ENCODE data around the gene RBM47.
"Not testable (repeated sequence)": the region's sequence is repeated elsewhere in the genome, so short reads cannot be mapped to it uniquely, and the experiment has no call there.

RBM47 gene

GRCh38 chr4:40441430-40441829 is 188.2 kb downstream of the RBM47 start:
- no peak for DNase-seq (ENCODE audit: low read depth in 3 of 3)

GRCh38 chr4:40439519-40439918 is 190.1 kb downstream of the RBM47 start:
- DNase-seq (ENCODE audit: low read depth in 3 of 3) = no peak

DNA sequence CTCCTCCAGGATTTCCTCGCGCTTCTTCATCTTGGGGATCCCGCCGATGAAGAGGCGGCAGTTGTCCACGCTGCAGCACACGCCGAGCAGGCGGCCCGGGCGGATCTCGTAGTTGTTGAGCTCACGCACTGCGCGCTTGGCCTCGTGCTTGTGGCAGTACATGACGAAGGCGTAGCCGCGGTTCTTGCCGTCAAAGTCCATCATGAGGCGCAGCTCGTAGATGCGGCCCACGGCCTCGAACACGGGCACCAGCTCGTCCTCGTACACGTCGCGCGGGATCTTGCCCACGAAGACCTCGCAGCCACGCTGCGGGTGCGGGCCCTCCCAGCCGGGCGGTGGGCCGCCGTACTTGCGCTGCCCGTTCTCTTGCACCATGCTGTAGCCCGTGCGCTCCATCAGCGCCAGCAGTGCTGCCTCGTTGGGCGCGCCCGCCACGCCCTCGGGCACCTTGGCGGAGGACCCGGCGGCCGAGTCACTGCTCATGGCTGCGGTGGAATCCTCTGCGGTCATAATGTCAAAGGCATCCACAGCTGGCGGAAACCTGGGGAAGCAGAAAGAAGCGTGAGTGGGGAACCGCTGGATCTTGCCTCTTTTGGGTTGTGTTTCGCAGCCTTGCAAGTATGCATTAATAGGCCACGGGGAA is 191.2 kb downstream of the RBM47 start:
- no peak for DNase-seq (ENCODE audit: low read depth in 3 of 3)

DNA sequence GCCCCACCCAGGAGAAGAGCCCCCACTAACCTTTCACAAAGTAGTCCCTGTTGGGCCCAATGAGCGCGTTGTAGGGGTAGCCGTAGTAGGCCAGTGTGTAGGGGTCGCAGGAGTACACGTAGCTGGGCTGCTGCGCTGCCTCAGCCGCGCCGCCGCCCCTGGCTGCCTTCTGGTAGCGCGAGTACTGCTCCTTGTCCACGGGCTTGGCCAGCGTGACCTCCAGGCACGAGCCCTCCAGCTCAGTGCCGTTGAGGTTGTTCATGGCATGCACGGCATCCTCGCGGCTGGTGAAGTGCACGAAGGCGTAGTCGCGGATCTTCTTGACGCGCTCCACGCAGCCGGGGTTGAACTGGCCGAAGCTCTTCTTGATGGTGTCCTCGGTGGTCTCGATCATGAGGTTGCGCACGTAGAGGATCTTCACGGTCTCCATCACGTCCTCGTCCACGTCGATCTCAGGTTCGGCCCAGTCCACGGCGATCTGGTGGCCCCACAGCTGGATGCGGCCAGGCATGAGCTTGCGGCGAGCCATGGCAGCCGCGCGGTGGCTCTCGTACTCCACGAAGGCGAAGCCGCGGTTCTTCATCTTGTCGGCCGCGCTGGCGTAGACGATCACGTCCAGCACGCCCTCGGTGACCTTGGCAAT is 191.8 kb downstream of the RBM47 start:
- no peak for DNase-seq (ENCODE audit: low read depth in 3 of 3)

DNA sequence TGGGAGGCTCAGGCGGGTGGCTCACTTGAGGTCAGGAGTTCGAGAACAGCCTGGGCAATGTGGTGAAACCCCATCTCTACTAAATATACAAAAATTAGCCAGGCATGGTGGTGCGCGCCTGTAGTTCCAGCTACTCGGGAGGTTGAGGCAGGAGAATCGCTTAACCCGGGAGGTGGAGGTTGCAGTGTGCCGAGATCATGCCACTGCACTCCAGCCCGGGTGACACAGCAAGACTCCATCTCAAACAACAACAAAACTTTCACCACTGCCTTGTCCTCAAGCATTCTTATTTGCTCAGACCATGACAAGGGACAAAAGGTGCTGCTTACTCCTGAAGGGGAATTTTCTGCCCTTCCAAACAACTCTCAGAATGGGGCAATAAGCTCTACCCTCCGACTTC is 194.4 kb downstream of the RBM47 start:
- not testable (repeated sequence) for DNase-seq (ENCODE audit: low read depth in 3 of 3)

DNA sequence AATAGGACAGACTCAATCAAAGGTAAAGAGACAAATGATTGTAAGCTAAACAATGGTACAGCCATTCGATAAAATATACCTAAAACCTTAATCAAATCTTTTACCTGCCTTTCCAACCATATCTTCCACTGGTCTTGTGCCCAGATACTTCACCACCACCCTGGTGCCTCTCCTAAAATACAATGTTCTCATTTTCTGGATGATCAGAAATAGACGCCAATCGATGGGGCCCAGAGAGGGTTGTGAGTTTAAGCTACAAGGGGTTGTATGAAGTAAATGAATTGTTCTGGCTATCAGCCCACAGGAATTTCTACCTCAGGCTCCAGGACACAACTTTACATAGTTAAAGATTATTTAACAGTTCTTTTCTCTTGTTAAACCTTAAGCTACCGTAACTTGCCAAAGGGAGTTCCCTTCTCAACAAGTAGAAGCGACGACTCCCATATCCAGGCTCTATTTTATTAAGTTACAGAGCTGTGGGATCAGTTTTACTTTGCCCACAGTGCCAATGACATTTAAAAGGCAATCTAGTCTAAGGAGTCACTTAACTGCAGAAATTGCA is 195.5 kb downstream of the RBM47 start:
- no peak for DNase-seq (ENCODE audit: low read depth in 3 of 3)

GRCh38 chr4:40432504-40432903 is 197.2 kb downstream of the RBM47 start:
- DNase-seq (ENCODE audit: low read depth in 3 of 3) = no peak

DNA sequence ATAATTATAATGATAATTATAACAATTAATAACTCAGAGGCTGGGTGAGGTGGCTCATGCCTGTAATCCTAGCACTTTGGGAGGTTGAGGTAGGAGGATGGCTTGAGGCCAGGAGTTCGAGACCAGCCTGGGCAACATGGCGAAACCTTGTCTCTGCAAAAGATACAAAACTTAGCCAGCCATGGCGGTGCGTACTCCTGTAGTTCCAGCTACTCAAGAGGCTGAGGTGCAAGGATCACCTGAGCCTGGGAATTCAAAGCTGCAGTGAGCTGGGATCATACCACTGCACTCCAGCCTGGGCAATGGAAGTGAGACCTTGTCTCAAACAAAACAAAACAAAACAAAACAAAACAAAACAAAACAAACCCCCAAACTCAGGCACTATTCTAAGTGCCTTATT is 201.8 kb downstream of the RBM47 start:
- DNase-seq (ENCODE audit: low read depth in 3 of 3) = not testable (repeated sequence)

DNA sequence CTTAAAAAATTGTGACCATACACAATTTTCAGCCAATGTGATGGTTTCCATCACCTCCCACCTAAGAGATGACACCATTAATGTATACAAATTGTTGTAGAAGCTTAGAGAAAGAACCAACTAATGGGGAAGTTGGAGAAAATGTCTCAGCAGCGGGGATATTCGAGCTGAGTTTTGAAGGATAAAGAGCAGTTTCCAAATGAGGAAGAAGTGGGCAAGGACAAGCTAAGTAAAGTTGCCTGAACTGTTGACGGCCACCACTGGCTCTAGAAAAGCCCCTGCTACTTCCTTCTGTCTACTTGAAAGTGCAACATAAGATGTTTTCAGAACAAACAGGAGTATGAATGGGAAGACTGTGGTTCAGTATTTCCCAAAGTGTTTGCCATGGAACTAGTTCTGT is 202.5 kb downstream of the RBM47 start:
- no peak for DNase-seq (ENCODE audit: low read depth in 3 of 3)

DNA sequence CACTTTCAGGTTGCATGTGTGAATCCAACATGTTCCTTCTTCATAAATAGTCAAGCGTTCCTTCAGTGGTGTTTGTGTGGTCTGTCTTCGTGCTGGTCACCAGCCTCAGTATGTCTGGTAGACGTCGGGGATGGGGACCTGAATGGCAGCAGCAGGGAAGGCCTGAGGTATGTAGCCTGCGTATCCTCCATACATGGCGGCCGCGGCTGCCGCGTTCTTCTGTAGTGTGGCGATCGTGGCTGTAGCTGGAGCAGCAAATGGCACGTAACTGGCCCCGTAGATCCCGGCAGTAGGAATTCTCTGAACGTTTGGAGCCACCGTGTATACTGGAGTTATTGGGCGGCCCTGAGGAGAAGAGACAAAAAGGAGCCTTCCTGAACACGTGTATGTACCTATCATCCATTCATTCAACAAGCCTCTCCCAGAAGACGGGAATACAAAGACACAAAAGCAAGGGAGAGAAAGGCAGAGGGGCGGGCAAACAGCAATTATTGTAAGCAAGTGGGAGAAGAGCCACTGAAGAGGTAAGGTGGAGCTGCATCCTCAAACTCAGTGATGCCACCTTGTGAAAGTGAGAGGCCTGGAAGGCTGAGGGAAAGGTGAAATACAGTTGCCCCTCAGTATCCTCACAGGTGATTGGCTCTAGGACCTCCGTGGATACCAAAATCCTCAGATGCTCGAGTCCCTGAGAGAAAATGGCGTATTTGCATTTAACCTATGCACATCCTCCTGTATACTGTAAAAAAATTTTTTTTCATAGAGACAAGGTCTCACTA is 203.7 kb downstream of the RBM47 start:
- no peak for DNase-seq (ENCODE audit: low read depth in 3 of 3)

DNA sequence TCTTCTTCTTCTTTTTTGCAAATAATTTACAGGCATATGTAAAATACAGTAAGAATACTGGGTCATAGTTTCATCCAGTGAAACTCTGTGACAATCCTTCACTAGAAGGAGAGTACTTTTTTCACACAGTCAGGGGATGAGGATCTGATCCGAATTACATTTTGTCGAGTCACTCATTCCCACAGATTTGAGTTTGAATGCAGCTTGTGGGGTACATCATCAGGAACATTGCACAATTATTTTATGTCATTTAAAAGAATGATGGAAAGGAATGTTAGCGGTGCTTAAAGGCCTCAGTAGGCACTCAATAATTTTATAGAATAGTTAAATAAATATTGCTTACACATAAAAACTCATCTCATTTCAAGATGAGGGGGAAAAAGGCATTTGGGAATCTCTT is 205.9 kb downstream of the RBM47 start:
- no peak for DNase-seq (ENCODE audit: low read depth in 3 of 3)

DNA sequence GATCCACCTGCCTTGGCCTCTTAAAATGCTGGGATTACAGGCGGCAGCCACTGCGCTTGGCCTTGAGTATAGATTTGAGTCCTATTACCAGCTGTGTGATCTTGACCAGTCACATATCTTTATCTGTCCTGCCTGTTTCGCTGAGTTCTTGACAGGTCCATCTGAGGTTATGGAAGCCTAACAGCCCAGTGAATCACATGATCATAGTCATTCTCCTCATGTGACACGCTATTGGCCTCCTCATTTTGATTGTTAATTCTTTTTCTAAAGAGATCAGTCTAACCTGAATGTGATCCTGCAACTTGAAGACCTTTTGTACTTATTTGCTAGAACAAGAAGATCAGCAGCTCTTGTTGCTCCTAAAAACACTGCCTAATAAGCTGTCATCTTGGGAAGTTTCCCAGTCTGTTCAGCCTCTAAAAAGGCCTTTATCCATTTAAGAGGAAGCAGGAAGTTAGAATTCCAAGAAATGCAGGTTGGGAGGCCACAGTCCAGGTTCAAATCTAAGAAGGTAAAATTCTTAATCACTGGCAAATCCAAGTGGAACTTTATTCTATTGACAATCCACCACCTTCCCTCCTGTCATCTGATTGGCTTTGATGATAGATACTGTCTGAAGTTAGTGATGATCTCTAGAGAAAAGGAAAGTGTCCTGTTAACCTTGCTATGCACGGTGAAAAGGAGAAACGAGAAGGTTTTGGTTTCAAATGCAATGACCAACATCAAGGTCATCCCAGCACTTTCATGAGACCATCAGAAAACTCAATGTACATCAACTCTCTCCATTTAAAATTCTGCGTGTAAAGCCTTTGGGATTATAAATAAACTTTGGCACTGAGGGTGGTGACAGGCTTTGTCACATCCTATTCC is 207.6 kb downstream of the RBM47 start:
- no peak for DNase-seq (ENCODE audit: low read depth in 3 of 3)

DNA sequence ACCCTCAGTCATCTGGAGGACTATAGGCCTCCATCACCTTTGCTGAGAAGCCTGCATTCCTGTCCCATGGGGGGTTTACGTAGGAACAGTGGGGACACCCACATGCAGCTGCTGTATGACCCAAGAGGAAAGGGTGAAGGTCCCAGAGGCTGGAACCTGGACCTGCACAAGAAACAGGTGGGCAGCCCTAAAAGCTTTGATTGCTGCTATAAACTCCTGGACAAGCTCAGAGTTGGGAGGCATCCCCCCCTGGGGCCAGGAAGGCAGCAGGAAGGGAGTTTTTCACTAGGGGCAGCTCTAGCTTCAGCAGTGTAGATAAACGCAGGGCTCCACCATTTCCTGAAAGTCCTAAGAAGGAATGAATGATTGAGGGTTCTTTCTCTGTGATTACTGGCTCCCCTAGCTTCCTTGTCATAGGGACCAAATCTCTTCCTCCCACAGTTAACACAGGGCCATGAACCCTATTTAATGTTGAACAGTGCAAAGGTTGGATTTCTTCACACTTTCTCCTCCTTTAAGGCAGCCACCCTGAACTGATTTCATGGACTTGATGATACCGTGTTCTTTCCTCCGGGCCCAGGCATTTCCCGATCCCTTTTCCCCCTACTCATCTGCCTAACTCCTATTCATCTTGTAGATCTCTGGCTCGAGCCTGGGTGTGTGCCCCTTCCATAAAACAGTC is 210.3 kb downstream of the RBM47 start:
- DNase-seq (ENCODE audit: low read depth in 3 of 3) = no peak

- DNase-seq (ENCODE audit: low read depth in 3 of 3) = no peak
These were observed 211.0 kb downstream of the RBM47 start for GRCh38 chr4:40418430-40419230.

GRCh38 chr4:40417941-40418340 is 211.7 kb downstream of the RBM47 start:
- no peak for DNase-seq (ENCODE audit: low read depth in 3 of 3)

GRCh38 chr4:40414673-40415072 is 215.0 kb downstream of the RBM47 start:
- DNase-seq (ENCODE audit: low read depth in 3 of 3) = no peak

GRCh38 chr4:40412866-40413795 is 216.5 kb downstream of the RBM47 start:
- no peak for DNase-seq (ENCODE audit: low read depth in 3 of 3)

DNA sequence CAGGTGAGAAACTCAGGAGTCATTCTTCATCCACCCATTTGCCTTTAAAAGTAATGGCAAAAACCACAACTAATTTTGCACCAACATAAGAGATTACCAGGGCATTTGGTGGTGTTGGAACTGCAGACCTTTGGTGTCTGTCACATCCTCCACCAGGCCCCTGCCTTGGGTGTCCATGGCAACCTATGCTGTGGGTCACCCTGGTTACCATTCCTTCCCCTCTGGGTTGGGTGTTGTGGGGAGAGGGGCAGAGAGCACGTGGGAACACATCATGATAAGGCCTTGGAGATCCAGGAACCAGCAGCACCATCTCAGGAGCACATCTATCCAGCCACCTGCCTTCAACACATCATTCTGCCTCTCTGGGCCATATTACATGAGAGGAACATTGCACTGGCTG is 217.3 kb downstream of the RBM47 start:
- DNase-seq (ENCODE audit: low read depth in 3 of 3) = no peak

DNA sequence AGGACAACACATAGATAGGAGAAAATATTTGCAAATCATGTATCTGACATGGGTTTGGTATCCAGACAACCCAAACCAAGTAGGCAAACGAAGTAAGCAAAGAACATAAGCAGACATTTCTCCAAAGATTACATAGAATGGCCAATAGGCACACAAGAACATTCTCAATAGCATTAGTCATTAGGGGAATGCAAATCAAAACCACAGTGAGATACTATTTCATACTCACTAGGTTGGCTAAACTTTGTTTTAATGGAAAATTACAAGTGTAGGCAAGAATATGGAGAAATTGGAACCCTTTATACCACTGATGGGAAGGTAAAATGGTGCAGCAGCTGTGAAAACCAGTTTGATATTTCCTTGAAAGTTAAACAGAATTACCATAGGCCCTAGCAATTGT is 219.8 kb downstream of the RBM47 start:
- DNase-seq (ENCODE audit: low read depth in 3 of 3) = no peak

All from stimulated activated CD4-positive, alpha-beta T cell treated with anti-CD3 and anti-CD28 coated beads, TNF-alpha, amount 100 ng/mL, for 4 hours (primary cell).